HG03064 (cell line): ENCODE data around the gene CELSR1.

Experiments used
- ATAC-seq: cut with Tn5 transposase; IDR thresholded peaks from one replicate; pipeline ENCODE4 v1.9.1; 2021; ENCODE audit warnings: low read depth; ENCODE audit not compliant: unreplicated experiment

The CELSR1 gene

DNA sequence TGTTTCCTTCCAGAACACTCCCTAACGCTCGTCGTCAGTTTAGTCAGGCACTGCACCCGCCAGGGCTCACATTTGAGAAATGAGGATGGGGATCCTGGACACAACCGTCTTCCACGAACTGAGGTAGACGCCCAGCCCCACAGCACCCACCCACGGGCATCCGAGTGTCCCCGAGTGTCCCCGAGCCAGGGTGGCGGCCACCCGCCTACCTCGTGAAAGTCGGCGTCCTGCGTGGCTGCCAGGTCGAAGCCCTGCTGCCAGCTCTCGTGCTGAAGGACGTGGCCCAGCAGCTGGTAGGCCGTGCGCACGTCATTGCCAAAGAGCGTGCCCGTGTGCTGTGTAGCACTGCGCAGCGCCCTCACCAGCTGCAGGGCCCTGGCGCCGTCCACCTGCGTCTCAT is 148.3 kb downstream of the CELSR1 start:
- no peak for ATAC-seq

DNA sequence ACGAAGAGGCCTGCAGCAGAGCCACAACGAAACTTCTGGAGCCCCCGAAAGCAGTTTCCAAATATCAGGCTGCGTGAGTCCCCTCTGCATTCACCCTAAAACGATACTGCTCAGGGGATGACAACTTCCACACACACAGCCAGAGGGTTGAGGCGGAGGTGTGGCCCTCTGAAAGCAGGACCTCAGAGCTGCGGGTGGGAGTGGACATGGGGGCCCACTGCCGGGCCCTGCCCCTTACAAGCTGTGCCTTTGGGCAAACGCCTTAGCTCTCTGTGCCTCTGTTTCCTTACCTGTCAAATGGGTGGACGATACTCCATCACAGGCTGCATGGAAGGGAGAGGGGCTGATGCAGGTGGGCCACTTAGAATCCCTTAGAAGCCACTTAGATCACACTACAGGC is 148.8 kb downstream of the CELSR1 start:
- ATAC-seq = no peak

DNA sequence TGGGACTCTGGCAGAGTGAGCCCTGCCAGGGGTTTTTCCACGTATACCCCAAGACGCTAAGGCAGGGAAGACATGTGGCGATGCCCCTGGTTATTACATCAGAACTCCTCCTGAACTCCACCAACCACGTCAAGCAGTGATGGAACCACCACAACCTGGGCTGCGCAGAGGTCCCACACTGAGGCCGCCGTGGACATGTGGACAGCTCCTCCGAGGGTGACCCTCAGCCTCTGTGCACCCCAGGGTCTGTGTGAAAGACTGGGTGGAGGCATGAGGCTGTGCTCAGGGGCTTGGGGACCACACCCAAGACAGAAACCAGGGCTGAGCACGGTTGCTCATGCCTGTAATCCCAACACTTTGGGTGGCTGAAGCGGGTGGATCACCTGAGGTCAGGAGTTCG is 149.7 kb downstream of the CELSR1 start:
- no peak for ATAC-seq

DNA sequence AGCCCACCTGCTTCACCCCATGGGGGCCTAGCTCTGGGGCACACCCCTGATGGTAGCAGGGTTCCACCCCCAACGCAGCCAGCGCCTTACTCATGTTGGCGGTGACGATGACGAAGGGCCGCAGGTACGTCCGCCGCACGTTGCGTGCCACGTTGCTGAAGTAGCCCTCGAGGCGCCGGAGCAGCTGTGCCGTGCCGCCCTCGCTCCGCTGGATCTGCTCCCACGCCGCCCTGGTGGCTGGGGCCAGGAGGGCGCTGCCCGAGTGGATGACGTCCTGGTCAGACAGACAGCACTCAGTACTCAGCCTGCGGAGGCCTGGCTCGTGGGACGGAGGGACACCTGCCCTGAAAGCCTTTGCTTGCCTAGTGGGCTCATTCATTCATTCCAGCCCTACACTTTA is 151.1 kb downstream of the CELSR1 start:
- ATAC-seq = no peak

DNA sequence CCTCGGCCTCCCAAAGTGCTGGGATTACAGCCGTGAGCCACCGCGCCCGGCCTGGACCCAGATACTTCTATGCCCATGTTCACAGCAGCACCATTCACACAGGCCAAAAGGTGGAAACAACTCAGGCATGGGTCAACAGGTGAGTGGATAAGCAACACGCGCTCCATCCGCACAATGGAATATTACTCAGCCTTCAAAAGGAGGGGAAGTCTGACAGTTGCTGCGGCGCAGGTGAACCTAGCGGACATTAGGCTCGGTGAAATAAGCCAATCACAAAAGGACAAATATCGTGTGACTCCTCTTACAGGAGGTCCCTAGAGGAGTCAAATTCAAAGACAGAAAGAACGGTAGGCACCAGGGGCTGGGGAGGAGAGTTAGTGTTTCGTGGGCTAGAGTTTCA is 154.9 kb downstream of the CELSR1 start:
- ATAC-seq = no peak

DNA sequence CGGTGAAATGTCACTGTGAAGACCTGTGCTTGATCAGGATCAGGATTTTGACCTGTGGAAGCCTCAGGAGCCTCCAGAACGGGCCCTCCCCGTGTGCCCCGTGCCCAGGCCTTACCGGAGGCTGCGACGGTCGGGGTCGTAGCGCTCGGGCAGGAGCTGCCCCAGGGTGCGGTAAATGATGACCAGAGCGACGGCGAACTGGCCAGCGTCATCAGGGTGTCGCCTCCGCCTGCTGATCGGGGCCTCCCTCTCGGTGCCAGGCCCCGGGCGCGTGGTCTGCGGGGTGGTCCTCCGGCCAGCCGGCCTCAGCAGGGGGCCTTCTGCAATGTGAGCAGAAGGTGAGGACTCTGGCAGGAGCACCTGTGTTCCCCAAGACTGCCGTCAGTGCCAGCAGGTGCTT is 155.7 kb downstream of the CELSR1 start:
- ATAC-seq = no peak

DNA sequence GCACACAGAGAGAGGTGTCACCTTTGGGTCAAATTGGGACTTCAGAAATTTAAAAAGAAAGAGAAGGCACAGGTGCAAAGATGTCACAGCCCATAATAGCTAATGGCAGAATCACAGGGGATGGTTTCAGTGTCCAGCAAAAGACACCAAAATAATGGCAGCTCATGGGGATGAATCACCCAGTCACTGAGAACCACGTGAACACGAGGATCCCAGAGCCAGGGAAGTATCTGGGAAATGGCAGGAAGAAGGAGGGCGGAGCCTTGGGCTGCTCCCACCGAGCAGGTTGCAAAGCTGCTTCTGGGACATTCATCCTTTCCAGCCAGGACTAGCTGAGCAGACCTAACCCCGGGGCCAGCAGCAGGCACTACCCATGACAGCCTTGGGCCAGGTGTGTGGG is 156.3 kb downstream of the CELSR1 start:
- no peak for ATAC-seq

DNA sequence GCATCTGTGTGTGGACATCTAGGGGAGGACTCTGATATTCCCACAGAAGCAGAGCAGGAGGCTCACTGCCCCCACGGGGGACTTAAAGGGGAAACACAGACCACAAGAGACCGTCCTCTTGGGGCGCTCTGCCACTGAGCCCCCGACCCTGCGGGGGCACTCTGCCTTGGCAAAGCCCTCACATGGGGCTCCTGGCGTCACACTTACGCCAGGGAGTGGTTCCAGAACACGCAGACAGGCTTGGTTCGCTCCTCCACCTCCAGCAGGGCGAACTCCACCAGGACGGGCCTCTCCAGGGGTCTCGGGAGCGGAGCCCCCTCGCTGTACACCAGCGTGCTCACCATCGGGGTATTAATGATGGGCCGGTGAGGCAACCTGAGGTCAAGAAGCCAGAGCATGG is 156.8 kb downstream of the CELSR1 start:
- no peak for ATAC-seq

DNA sequence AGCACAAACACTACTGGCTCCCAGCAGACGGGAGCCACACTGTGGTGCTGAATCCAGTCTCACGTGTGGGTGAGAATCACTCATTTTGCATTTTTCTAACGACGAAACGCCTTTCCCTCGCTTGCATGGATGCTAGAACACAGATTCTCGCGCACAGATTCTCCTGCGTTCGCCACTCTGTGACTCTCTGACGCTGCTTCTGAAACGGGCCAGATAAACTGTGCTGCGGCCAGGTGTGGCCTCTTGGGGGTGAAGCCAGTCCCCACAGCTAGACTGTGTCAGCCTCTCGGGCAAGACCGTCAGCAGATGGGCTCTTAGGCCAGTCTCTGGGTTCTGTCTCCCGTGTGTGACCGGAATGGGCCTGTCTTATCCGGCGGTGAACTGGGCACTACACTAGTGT is 157.4 kb downstream of the CELSR1 start:
- no peak for ATAC-seq

DNA sequence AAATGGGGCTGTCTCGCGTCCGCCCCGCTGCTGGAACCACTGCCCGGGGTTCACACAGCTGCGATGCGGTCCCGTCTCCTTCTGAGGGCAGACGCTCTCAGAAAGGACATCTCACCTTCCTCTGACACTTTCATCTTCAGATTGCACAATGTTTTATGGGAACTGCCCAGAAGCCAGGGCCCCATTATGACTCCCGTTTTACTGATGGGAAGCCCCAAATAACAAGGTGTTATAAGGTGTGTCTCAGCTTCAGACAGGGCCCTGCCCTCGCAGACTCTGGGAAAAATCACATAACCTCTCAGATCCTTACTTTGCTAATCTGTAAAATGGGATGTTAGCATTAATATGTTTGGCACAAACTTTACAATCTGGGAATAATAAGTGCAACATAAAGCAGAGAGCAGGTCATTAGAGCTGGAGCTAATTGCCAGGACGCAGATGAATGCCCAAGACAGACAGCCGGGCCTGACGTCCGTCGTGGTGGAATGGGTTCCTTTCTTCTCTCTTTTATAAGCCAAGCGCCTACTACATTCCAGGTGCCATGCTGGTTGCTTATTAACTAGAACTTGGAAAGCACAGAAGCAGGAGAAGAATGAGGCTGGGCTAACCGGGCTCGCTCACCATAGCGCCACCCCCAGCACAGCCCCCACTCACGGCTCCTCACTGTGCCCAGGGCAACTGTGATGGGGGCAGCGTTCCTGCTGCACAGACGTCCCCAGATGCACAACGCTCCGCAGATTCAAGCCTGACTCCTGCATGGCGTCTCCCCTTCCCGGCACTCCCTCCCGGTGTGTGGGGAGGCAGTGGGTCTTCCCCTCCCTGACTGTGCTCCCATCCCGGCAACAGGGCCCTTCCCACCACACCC is 158.1 kb downstream of the CELSR1 start:
- no peak for ATAC-seq

DNA sequence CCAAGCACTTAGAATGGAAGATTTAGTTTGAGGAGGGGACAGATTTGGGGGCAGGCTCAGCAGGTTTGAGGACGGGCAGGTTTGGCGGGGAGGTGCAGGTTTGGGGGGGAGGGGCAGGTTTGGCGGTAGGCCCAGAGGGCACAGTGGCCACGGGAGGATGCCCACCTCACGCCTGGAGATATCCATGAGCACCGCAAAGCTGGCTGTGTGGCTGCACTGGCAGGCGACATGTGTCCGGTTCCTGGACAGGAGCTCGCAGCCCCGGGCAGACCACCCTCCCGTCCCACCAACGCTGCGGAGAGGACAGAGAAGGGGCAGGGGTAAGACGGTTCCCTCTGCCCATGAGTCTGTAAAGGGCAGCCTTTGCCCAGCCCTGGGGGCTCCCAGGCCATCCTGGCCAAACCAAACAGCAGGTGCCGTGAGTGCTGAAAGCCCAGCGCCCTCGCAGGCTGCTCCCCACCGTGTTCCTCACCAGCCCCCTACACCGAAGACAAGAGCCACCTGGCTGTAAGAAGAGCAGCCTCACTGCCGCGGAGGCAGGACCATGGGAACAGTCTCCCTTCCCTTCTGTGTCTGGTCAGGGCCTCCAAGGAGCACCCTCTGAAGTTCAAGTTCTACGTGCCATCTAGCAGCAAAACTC is 158.9 kb downstream of the CELSR1 start:
- no peak for ATAC-seq

DNA sequence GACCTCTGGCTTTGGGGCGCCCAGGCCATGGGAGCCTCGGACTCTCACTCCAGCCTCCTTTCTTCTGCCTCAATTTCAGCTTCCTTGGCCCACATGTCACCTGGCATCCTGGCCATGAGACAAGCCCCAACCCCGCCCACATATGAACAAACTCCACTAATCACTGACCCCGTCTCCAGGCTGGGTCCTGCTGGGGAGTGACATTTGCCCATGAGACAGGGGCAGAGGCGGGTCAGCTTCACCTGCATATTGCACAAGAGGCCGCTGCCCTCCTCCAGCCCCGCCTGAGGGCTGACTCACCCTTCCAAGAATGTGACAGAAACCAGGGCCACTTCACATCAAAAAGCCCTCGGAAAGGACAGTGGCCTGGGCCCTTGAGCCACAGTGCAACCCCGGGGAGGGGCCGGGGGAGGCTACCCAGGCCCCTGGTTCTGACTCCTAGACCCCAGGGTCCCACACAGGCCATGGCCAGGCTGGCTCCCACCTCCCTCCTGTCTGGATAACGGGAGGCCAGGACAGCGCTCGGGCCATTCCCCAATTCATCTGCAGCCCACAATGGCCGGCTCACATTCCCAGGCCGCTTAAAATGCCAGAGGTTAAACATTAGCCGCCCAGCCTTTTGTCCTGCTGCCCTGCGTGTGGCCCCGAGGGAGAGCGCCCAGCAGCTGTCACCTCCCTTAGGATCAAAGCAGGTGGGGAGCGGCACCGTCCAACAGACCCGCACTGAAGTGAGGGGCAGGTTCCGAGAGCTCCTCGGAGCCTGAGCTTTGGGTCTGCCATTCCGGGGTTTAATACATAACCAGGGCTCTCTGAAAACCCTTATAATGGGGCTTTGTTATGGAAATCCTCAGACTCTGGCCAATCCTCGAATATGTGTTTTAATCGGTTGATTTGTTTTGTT is 159.6 kb downstream of the CELSR1 start:
- ATAC-seq = no peak

DNA sequence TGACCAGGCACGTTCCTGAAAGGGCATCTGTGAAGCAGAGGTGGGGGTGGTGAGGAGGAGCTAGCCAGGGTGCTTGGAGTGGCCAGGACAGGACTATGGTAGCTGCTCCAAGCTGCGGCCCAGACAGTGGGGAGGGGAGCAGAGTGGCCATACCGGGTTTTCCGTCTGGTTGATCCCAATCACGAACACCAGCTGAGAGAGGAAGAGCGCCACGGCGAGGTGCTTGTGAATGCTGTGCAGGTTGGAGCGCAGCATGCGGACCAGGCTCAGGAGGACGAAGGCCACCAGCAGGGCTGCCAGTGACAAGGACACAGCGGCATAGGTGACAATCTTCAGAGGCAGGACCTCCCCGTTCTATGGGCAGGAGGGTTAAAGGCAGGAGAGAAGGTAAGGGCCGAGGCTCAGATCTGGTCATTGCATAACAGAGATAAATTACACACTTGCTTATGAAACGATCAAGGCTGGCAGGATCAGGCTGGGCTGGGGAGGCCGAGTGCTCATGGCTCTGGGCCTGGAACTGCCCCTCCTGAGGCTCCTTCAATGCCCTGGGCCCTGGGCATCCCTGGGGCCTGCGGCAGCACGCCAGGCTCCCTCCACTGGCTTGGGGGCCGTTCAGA is 160.4 kb downstream of the CELSR1 start:
- ATAC-seq = no peak

DNA sequence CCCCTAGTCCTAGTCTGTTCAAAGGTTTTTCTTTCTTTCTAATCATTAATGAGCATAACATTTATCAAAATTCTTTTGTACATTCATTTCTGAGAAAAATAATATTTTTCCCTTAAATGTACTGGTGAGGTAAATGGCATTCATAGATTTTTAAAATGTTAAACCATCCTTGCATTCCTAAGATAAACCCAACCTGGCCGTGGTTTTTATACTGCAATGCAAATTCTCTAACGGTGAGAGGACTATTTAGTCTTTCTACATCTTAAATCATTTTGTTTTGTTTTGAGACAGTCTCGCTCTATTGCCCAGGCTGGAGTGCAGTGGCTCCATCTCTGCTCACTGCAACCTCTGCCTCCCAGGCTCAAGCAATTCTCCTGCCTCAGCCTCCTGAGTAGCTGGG is 161.3 kb downstream of the CELSR1 start:
- ATAC-seq = no peak

DNA sequence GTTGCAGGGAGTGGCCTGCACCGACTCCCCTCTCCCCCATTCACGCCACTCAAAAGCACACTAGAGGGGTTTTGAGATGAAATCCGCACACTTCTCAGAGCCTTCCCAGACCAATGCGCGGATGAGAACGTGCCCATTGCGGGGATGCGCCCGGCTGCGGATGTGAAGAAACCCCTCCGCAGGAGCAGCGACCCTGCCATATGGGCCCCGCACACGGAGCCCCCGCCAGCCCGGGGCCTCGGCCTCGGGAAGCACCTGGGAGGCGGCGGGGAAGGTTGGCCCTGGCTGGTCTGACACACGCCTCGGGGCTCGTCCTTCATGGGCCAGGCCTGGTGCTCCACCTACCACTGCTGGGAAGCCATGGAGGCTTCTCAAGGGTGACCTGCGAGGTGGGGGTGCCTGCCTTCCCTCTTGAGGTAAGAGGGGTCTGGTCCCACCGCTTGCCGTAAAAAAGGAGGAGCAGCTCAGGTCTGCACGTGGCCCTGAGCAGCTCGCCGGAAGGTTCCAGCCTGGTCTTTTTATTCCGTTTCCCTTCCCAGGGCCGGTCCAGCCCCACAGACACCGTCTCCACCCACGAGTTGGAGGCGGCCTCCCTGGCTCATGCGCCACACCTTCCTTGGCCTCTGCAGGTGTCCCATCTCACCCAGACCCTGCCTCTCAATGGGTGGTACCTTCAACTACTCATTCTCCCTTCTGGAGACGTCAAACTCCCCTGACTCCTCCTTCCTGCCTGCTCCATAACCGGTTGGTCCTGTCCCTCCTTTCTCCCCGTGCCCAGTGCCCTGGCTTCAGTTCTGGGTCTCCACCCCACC is 162.6 kb downstream of the CELSR1 start:
- ATAC-seq = no peak

DNA sequence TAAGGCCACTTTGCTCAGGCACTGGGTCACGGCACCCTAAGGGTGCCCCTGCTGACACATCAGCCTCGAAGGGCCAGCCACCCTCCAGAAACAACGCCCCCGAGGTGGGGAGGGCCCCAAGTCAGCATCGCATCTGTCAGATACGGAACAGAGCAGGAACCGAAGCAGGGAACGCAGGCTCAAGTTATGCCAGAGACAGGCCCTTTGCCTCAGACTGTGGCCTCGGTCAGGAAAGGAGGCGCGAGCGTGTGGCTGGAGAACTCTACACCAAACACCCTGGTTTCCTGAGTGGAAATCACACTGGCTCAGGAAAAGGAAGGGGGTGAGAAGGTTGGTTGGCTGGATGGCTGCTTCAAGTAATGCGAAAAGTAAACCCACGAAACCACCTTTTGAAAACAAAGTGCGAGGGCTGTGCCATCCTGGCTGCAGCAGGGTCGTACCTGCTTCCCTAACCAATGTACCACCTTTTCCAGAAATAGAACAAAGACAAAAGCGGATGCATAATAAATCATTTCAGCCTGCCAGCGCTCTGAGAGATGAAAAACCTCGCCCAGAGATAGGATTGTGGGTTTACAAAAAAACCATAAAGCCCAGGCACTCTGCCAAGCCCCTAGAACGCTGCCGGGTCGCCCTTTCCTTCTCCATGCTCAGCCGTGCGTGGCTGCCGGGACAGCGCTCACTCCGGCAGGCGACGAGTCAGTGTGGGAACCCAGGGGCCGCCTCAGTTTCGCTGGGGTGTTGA is 163.3 kb downstream of the CELSR1 start:
- ATAC-seq = no peak

DNA sequence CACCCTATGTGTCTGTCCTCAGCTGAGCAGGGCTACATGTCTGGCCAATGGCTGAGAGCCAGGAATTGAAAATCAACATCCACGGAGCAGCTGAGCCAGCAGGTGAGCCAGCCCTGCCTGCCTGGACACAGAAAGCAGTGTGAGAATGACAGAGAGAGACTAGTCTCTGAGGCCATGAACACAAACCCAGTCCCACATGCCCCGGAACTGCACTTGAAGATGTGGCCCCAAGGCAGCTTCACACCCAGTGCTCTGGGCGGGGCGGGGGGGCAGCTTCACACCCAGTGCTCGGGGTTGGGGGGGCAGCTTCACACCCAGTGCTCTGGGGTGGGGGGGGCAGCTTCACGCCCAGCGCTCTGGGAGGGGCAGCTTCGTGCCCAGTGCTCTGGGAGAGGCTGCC is 164.3 kb downstream of the CELSR1 start:
- ATAC-seq = no peak

DNA sequence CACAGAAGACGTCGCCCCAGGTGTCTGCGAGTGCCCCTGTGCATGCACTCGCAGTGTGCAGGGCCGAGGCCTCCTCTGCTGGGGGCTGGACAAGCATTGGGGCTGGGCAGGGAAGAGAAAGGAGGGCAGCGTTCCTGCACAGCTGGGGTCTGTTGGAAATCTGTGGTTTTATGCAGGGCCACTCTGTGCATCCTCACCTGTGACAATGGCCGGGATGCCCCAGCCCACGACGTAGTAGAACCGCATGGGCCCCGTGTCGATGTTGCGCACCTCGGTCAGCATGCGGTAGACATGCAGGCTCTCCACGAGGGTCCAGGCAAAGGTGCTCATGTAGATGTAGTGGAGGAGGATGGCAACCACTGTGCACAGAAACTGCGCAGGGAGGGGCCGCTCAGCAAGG is 164.7 kb downstream of the CELSR1 start:
- no peak for ATAC-seq

DNA sequence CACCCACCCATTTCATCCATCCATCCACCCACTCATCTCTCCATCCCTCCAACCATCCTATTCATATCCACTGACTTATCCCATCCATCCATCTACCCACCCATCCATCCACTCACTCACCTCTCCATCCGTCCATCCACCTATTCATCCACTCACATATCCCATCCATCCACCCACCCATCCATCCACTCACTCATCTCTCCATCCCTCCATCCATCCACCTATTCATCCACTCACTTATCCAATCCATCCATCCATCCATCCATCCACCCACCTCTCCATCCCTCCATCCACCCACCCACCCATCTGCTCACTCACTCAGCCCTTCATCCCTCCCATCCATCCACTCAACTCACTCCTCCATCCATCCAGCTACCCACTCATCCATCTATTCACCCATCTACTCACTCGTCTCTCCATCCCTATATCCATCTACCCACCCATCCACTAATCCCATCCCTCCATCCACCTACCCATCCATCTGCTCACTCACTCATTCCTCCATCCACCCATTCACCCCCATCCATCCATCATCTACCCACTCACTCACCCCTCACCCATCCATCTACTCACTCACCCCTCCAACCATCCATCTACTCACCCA is 165.7 kb downstream of the CELSR1 start:
- no peak for ATAC-seq
